ENCODE data around the gene AKAP3.

DNA sequence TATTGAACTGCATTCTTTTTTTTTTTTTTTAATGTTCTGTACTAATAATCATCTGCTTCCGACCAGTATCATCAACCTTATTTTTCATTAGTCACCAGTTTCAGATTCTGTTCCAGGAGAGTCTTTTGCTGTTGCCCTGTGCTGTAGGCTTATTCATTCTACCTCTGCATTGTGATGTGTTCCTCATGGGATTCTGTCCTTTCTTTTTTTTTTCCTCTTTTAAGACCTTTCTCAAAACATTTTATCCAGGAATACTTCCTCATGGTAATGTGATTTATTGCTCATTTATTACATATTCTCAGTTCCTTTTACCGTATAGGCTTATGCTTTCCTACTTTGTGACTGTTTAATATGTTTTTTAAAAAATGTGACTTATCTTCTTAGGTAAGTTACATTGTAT is 4.8 kb upstream of the AKAP3 start:
- TF ChIP-seq, protein P1, sequence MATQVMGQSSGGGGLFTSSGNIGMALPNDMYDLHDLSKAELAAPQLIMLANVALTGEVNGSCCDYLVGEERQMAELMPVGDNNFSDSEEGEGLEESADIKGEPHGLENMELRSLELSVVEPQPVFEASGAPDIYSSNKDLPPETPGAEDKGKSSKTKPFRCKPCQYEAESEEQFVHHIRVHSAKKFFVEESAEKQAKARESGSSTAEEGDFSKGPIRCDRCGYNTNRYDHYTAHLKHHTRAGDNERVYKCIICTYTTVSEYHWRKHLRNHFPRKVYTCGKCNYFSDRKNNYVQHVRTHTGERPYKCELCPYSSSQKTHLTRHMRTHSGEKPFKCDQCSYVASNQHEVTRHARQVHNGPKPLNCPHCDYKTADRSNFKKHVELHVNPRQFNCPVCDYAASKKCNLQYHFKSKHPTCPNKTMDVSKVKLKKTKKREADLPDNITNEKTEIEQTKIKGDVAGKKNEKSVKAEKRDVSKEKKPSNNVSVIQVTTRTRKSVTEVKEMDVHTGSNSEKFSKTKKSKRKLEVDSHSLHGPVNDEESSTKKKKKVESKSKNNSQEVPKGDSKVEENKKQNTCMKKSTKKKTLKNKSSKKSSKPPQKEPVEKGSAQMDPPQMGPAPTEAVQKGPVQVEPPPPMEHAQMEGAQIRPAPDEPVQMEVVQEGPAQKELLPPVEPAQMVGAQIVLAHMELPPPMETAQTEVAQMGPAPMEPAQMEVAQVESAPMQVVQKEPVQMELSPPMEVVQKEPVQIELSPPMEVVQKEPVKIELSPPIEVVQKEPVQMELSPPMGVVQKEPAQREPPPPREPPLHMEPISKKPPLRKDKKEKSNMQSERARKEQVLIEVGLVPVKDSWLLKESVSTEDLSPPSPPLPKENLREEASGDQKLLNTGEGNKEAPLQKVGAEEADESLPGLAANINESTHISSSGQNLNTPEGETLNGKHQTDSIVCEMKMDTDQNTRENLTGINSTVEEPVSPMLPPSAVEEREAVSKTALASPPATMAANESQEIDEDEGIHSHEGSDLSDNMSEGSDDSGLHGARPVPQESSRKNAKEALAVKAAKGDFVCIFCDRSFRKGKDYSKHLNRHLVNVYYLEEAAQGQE (IDR thresholded peaks at IDR 0.05; ENCODE audit: insufficient read depth in 1 of 2, low read depth in 2 of 2, low read length in 2 of 2), result no peak
- no peak for TF ChIP-seq POLR2AphosphoS5 (IDR thresholded peaks at IDR 0.05; ENCODE audit: low read depth, low read length)
